ENCODE measurements around the gene CA11.

Gene CA11

DNA sequence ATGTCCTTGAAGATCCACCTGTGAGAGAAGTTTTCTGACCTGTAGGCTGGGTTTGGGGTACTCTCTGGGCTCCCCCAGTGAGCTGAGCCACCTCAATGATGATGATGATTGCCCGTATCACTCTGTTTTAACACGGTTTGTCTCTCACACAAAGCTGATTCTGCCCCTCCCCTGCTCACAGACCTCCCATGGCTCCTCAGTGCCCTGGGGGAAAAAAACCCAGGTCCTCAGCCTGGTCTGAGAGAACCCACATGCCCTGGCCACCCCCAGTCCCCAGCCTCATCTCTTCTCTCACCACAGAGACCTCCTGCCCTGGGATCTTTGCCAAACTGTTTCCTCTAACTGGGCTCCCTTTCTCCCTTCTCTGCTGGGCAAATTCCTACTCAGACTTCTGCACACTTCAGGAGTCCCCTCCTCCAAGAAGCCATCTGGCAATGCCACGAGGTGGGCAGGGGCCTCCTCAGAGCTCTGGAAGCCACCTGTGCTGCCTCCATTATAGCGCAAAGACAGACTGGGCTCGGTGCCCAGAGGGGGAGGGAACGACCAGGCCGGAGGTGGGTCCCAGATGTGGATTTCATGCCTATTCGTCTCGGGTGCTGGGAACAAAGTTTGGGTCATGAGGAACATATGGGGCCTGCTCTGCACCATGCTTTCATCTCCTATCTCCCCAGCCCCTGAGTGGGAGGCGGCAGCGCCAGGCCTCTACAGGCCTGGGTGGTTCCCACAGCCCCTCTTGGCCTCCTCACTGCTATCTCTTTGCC is 8.5 kb upstream of the CA11 start:
- TF ChIP-seq CTCF (IDR thresholded peaks at IDR 0.05; ENCODE audit: low read depth, low read length, missing control alignments), result no peak
- in situ Hi-C loops (cut with HindIII; ENCODE audit: low sequenced_read_pairs), result no loop called here
- no peak overlapping the region for H3K4me3 ChIP-seq (ENCODE audit: low read depth, low read length)
- DNase-seq (ENCODE audit: low read depth), result no peak

- TF ChIP-seq CTCF (IDR thresholded peaks at IDR 0.05; ENCODE audit: low read depth, low read length, missing control alignments), result no peak
- in situ Hi-C loops (cut with HindIII; ENCODE audit: low sequenced_read_pairs), result no loop called here
- no peak for DNase-seq (ENCODE audit: low read depth)
- H3K4me3 ChIP-seq (ENCODE audit: low read depth, low read length), result no peak overlapping the region
Observed at GRCh38 chr19:48651683-48652048, 5.7 kb upstream of the CA11 start.

DNA sequence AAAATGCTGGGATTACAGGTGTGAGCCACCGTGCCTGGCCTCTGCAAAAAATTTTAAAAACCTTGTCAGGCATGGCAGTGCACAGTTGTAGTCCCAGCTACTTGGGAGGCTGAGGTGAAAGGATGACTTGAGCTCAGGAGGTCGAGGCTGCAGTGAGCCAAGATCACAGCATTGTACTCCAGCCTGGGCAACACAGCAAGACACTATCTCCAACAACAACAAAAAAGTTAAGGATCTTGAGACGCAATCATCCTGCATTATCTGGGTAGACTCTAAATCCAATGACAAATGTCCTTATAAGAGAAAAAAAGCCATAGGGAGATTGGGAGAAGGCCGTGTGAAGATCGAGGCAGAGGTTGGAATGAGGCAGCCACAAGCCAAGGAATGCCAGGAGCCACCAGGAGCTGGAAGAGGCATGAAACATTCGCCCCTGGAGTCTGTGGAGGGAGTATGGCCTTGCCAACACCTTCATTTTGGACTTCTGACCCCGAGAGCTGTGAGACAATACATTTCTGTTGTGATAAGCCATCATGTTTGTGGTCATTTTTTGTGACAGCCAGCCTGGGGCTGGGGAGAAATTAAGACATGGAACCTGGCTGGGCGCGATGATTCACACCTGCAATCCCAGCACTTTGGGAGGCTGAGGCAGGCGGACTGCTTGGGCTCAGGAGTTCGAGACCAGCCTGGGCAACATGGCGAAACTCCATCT is 5.1 kb upstream of the CA11 start:
- TF ChIP-seq CTCF (IDR thresholded peaks at IDR 0.05; ENCODE audit: low read depth, low read length, missing control alignments), result no peak
- in situ Hi-C loops (cut with HindIII; ENCODE audit: low sequenced_read_pairs), result no loop called here
- no peak overlapping the region for H3K4me3 ChIP-seq (ENCODE audit: low read depth, low read length)
- no peak for DNase-seq (ENCODE audit: low read depth)

- DNase-seq (ENCODE audit: low read depth), result no peak
- in situ Hi-C loops (cut with HindIII; ENCODE audit: low sequenced_read_pairs), result no loop called here
- TF ChIP-seq CTCF (IDR thresholded peaks at IDR 0.05; ENCODE audit: low read depth, low read length, missing control alignments), result no peak
- H3K4me3 ChIP-seq (ENCODE audit: low read depth, low read length), result no peak overlapping the region
Observed at GRCh38 chr19:48648134-48648533, 2.1 kb upstream of the CA11 start.

DNA sequence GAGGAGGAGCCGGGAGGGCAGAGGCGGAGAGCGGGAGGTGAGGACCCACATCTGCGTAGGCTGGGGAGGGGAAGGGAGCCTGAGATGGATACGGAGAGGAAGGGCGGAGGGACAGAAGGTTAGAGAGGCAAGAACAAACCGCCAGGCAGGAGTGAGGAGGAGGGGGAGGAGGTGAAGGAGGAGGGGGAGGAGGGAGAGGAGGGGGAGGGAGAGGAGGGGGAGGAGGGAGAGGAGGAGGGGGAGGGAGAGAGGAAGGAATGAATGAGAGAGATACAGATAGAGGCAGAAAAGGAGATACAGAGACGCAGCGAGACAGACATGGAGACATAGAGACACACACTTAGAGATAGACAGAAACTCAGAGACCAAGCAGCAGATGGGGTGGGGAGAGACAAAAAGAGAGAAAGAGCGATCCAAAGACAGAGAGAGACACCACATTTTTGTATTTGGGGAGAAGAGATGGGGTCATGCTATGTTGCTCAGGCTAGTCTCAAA is 782 bp upstream of the CA11 start:
- no peak for TF ChIP-seq CTCF (IDR thresholded peaks at IDR 0.05; ENCODE audit: low read depth, low read length, missing control alignments)
- DNase-seq (ENCODE audit: low read depth), result no peak
- H3K4me3 ChIP-seq (ENCODE audit: low read depth, low read length), result peak overlapping the region; percentile 52
- in situ Hi-C loops (cut with HindIII; ENCODE audit: low sequenced_read_pairs), result no loop called here

- in situ Hi-C loops (cut with HindIII; ENCODE audit: low sequenced_read_pairs), result no loop called here
- no peak for DNase-seq (ENCODE audit: low read depth)
- peak overlapping the region; percentile 52 for H3K4me3 ChIP-seq (ENCODE audit: low read depth, low read length)
- TF ChIP-seq CTCF (IDR thresholded peaks at IDR 0.05; ENCODE audit: low read depth, low read length, missing control alignments), result no peak
Observed at GRCh38 chr19:48645620-48646000, 377 bp downstream of the CA11 start.
